DND-41 (cell line): ENCODE measurements around the gene PHACTR1.

Experiments used
- EZH2 ChIP-seq: IDR thresholded peaks from 3 replicates; pipeline ENCODE4 v1.6.1; 2012; ENCODE audit warnings: borderline replicate concordance, low read depth, mild to moderate bottlenecking, moderate library complexity, low read length, inconsistent platforms; ENCODE audit not compliant: severe bottlenecking
- TF ChIP-seq, protein P1 (sequence below): IDR thresholded peaks from 2 replicates; pipeline ENCODE4 v1.5.1; 2012; ENCODE audit warnings: borderline replicate concordance, low read length, moderate library complexity, mild to moderate bottlenecking; ENCODE audit not compliant: poor library complexity, severe bottlenecking; ENCODE audit errors: extremely low read depth

DNA sequence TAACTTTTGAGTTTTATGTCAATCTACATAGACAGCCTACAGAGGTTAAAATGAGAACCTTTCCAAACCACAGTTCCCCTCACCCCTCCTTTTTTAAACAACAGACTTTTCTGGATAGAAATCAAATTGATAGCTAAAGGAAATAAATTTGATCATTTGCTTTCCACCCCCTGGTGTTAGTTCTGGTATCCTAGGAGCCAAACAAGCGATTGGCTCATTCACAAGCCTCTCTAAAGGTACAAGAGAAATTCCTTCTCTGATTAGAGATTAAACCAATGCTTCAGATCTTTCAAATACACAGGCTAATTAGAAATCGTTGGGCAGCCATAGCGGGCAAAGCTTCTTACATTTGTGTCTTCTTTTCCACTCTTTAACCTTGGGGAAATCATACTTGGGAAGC lies 379.5 kb downstream of the PHACTR1 start:
- no peak for TF ChIP-seq EZH2
- TF ChIP-seq, protein P1, sequence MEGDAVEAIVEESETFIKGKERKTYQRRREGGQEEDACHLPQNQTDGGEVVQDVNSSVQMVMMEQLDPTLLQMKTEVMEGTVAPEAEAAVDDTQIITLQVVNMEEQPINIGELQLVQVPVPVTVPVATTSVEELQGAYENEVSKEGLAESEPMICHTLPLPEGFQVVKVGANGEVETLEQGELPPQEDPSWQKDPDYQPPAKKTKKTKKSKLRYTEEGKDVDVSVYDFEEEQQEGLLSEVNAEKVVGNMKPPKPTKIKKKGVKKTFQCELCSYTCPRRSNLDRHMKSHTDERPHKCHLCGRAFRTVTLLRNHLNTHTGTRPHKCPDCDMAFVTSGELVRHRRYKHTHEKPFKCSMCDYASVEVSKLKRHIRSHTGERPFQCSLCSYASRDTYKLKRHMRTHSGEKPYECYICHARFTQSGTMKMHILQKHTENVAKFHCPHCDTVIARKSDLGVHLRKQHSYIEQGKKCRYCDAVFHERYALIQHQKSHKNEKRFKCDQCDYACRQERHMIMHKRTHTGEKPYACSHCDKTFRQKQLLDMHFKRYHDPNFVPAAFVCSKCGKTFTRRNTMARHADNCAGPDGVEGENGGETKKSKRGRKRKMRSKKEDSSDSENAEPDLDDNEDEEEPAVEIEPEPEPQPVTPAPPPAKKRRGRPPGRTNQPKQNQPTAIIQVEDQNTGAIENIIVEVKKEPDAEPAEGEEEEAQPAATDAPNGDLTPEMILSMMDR = no peak
